C4-2B (cell line): Measurements from ENCODE around the gene CYP21A2.
"Not testable (repeated sequence)": the region's sequence is repeated elsewhere in the genome, so short reads cannot be mapped to it uniquely, and the experiment has no call there.

Experiments used
- H3K27ac ChIP-seq: fragments of 450-650 bp; 2 replicates; pipeline ENCODE4 v1.5.1; 2017
- ZFX ChIP-seq: fragments of 450-650 bp; IDR thresholded peaks from 2 replicates; pipeline ENCODE4 v1.6.1; 2017
- TF ChIP-seq, protein P1 (sequence below): fragments of 450-650 bp; conservative IDR thresholded peaks from 2 replicates; pipeline ENCODE4 v1.5.1; 2017; ENCODE audit warnings: mild to moderate bottlenecking

Gene CYP21A2

DNA sequence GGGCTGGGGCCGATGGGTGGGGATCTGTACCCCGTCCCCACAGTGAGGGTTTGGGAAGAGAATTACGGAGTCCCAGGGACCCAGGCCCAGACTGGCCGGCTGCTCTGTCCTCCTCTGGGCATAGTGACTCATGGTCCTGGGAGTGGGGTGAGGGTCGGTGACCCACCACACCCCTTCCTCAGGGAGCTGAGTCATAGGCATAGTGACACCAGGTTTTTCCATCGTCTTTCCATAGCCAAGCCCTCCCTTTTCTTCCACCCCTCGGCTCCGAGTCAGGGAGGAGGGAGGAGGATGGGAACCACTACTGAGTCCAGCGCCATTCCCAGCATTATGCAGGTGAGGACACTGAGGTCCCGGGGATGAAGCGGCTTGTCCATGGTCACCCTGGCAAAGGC is 8.9 kb downstream of the CYP21A2 start:
- TF ChIP-seq, protein P1, sequence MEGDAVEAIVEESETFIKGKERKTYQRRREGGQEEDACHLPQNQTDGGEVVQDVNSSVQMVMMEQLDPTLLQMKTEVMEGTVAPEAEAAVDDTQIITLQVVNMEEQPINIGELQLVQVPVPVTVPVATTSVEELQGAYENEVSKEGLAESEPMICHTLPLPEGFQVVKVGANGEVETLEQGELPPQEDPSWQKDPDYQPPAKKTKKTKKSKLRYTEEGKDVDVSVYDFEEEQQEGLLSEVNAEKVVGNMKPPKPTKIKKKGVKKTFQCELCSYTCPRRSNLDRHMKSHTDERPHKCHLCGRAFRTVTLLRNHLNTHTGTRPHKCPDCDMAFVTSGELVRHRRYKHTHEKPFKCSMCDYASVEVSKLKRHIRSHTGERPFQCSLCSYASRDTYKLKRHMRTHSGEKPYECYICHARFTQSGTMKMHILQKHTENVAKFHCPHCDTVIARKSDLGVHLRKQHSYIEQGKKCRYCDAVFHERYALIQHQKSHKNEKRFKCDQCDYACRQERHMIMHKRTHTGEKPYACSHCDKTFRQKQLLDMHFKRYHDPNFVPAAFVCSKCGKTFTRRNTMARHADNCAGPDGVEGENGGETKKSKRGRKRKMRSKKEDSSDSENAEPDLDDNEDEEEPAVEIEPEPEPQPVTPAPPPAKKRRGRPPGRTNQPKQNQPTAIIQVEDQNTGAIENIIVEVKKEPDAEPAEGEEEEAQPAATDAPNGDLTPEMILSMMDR = no peak
- no peak for TF ChIP-seq ZFX
- no peak overlapping the region for H3K27ac ChIP-seq

DNA sequence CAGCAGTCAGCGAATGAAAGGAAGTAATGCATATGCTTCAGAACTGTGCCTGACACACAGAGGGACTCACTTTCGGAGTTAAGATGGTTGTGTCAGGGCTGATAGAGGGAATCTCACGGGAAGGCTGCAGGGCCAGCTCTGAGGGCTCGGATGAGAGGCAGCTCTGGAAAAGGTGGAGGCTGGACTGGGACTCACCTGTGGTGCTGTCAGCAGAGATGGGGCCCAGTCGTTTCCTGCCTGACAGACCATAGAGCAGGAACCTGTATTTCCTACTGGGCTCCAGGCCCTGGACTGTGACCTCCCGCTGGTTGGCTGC is 9.3 kb downstream of the CYP21A2 start:
- TF ChIP-seq, protein P1 = no peak
- no peak for TF ChIP-seq ZFX
- H3K27ac ChIP-seq = no peak overlapping the region

DNA sequence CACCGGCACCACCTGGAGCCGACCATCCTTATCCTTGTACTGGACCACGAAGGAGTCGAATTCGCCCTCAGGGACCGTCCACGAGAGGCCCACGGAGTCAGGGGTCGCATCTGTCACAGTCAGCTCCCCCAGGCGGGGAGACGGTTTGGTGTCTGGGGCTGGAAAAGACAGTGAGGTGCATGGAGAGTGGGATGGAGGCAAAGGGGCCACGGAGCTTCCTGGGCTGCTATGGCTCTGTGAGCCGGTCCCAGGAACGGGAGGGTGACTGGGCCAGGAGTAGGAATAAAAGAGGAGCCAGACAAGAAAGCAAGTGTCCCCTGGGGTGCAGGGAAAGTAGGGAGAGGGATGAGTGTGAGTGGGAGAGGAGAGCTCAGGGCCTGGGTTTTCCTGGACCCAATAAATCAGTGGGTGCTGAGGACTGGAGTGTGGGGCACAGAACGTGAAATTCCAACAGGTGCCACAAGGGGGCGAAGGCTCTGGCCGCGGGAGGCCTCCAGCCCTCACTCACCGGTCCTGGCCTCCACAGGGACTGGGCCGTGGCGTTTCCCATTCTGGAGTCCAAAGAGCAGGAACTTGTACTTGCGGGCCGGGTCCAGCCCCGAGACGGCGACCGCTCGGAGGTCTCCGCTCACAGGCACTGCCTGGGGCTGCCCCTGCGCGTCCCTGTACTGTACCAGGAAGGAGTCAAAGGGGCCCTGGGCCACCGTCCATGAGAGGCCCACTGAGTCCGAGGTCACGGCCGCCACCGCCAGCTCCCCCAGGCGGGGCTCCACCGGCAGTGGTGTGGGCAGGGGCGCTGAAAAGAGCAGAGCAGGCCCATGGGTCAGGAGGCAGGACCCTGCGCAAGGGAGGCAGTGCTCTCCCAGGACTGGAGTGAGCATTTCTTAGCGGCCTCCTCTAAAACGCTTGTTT is 9.9 kb downstream of the CYP21A2 start:
- H3K27ac ChIP-seq = no peak overlapping the region

DNA sequence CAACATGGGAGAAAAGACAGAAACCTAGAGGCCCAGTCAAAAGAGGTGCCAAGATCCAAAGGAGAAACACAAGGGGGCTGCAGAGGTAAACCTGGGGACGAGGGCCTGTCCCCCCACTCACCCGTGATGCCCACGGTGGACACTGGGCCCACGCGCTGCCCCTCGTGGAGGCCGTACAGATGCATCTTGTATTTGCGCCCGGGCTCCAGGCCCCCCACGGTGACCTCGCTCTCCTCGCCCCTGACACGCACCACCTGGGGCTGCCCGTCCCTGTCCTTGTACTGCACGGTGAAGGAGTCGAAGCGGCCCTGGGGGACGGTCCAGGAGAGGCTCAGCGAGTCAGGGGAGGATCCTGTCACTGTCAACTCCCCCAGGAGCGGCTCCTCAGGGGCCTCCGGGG is 10.9 kb downstream of the CYP21A2 start:
- not testable (repeated sequence) for H3K27ac ChIP-seq

More for the DNA sequence above, 9.9 kb downstream of the CYP21A2 start:
- TF ChIP-seq, protein P1 = peak; percentile 92
- no peak for TF ChIP-seq ZFX

DNA sequence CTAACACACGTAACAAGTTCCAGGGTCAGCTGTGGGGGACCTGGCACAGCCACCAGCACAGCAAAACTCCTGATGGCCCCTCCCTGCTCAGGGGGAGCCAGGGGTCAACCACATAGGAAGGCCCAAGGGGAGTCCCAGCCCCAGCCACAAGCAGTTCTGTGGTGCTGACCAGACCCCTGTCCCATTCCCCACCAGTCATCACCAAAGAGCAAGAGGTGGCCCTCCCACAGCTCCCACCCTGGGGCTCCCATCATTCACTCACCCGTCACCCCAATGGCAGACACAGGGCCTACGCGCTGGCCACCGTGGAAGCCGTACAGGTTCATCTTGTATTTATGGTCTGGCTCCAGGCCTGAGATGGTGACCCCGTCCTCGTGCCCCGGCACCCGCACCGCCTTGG is 11.5 kb downstream of the CYP21A2 start:
- H3K27ac ChIP-seq = not testable (repeated sequence)

DNA sequence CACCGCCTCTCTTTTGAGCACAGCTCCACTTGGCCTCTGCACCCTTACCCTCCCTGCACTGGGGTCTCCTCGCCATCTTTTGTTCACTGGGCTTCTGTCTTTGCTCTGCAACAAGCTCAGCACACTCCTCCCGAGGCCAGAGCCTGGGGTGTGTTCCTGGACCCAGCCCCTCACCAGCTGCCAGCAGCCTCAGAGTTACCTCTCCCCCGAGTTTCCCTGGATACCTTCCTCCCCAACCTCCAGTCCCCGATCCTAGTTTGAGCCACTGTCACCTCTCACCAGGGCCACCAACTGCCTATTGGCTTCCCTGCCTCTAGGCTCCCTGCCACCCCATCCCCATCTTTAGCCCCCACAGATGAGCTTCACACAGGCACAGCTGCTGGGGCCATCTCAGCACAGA is 12.3 kb downstream of the CYP21A2 start:
- TF ChIP-seq, protein P1 = no peak
- TF ChIP-seq ZFX = no peak

DNA sequence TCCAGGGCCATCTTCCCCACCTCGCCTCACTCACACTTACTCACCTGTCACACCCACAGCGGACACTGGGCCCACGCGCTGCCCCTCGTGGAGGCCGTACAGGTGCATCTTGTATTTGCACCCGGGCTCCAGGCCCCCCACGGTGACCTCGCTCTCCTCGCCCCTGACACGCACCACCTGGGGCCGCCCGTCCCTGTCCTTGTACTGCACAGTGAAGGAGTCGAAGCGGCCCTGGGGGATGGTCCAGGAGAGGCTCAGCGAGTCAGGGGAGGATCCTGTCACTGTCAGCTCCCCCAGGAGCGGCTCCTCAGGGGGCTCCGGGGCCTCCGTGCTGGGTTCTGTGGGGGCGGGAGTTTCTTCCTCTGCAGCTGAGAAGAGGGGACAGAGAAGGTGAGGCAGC is 14.4 kb downstream of the CYP21A2 start:
- H3K27ac ChIP-seq = not testable (repeated sequence)

More for the DNA sequence above, 12.3 kb downstream of the CYP21A2 start:
- no peak overlapping the region for H3K27ac ChIP-seq

DNA sequence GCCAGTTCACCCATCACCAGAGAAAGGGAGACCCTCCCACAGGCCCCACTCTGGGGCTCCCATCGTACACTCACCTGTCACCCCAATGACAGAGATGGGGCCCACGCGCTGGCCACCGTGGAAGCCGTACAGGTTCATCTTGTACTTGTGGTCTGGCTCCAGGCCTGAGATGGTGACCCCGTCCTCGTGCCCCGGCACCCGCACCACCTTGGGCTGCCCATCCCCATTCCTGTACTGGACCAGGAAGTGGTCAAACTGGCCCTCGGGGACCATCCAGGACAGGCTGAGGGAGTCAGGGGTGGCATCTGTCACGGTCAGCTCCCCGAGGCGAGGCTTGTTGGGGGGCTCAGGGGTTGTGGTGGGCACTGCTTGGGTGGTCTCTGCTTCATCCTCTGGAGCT is 15.1 kb downstream of the CYP21A2 start:
- H3K27ac ChIP-seq = not testable (repeated sequence)

DNA sequence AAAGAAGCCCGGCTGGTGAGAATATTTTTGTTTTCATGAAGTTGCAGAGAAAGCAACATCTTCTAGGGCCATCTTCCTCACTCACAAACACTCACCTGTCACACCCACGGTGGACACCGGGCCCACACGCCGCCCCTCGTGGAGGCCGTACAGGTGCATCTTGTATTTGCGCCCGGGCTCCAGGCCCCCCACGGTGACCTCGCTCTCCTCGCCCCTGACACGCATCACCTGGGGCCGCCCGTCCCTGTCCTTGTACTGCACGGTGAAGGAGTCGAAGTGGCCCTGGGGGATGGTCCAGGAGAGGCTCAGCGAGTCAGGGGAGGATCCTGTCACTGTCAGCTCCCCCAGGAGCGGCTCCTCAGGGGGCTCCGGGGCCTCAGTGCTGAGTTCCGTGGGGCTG is 17.5 kb downstream of the CYP21A2 start:
- not testable (repeated sequence) for H3K27ac ChIP-seq

DNA sequence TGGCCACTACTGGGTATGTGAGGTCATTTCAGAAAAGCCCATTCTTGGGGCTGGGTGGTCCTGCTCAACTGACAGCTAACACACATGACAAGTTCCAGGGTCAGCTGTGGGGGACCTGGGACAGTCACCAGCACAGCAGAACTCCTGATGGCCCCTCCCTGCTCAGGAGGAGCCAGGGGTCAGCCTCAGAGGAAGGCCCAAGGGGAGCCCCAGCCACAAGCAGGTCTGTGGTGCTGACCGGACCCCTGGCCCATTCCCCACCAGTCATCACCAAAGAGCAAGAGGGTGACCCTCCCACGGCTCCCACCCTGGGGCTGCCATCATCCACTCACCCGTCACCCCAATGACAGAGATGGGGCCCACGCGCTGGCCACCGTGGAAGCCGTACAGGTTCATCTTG is 18.0 kb downstream of the CYP21A2 start:
- TF ChIP-seq, protein P1 = no peak
- no peak for TF ChIP-seq ZFX

More for the DNA sequence above, 18.0 kb downstream of the CYP21A2 start:
- no peak overlapping the region for H3K27ac ChIP-seq
